CD1c-positive myeloid dendritic cell (primary cell): ENCODE data around the gene NBAS.
"Not testable (repeated sequence)": the region's sequence is repeated elsewhere in the genome, so short reads cannot be mapped to it uniquely, and the experiment has no call there.

Experiments used
- DNase-seq: peaks from one replicate; pipeline ENCODE4 v3.0.0-alpha.2; 2016; ENCODE audit errors: extremely low spot score

NBAS gene

GRCh38 chr2:15559379-15560139 lies 1.6 kb downstream of the NBAS start:
- no peak for DNase-seq

GRCh38 chr2:15557887-15558311 lies 3.2 kb downstream of the NBAS start:
- no peak for DNase-seq

- DNase-seq, result no peak
Observed at GRCh38 chr2:15556311-15556930, 4.7 kb downstream of the NBAS start.

GRCh38 chr2:15555760-15556193 lies 5.4 kb downstream of the NBAS start:
- no peak for DNase-seq

- DNase-seq, result no peak
Observed at GRCh38 chr2:15554525-15555218, 6.5 kb downstream of the NBAS start.

GRCh38 chr2:15553951-15554350 lies 7.2 kb downstream of the NBAS start:
- DNase-seq, result no peak

- DNase-seq, result no peak
Observed at GRCh38 chr2:15553519-15553918, 7.6 kb downstream of the NBAS start.

- DNase-seq, result no peak
Observed at GRCh38 chr2:15548974-15549373, 12.2 kb downstream of the NBAS start.

GRCh38 chr2:15547115-15547876 lies 13.8 kb downstream of the NBAS start:
- DNase-seq, result no peak

- DNase-seq, result no peak
Observed at GRCh38 chr2:15546297-15547098, 14.6 kb downstream of the NBAS start.

- DNase-seq, result no peak
Observed at GRCh38 chr2:15544227-15544626, 16.9 kb downstream of the NBAS start.

GRCh38 chr2:15543541-15543940 lies 17.6 kb downstream of the NBAS start:
- DNase-seq, result no peak

- DNase-seq, result no peak
Observed at GRCh38 chr2:15543053-15543452, 18.1 kb downstream of the NBAS start.

GRCh38 chr2:15542269-15542668 lies 18.9 kb downstream of the NBAS start:
- not testable (repeated sequence) for DNase-seq

- not testable (repeated sequence) for DNase-seq
Observed at GRCh38 chr2:15540523-15540922, 20.6 kb downstream of the NBAS start.

GRCh38 chr2:15539999-15540398 lies 21.1 kb downstream of the NBAS start:
- no peak for DNase-seq

GRCh38 chr2:15538792-15539191 lies 22.3 kb downstream of the NBAS start:
- no peak for DNase-seq

- DNase-seq, result no peak
Observed at GRCh38 chr2:15533860-15534480, 27.2 kb downstream of the NBAS start.

- DNase-seq, result no peak
Observed at GRCh38 chr2:15532996-15533395, 28.1 kb downstream of the NBAS start.

- DNase-seq, result no peak
Observed at GRCh38 chr2:15531095-15531854, 29.9 kb downstream of the NBAS start.
